DOHH2 (cell line): ENCODE measurements around the gene GSS.

Experiments
- H3F3A ChIP-seq: fragments of 200-600 bp; sonication (generic), shearing (Covaris generic); 2 replicates; pipeline ENCODE4 v1.6.0; 2016; ENCODE audit warnings: antibody characterized with exemption, mild to moderate bottlenecking; ENCODE audit not compliant: control insufficient read depth, insufficient read depth
- H3K27ac ChIP-seq: fragments of 200-600 bp; sonication (generic); 2 replicates; pipeline ENCODE4 v1.5.1; 2014; ENCODE audit warnings: low read depth, mild to moderate bottlenecking, low read length, moderate library complexity
- H3K27me3 ChIP-seq: fragments of 200-600 bp; sonication (generic); 2 replicates; pipeline ENCODE4 v1.6.1; 2014; ENCODE audit warnings: mild to moderate bottlenecking, low read length, mixed read lengths; ENCODE audit not compliant: control insufficient read depth
- H3K36me3 ChIP-seq: fragments of 200-600 bp; sonication (generic); 2 replicates; pipeline ENCODE4 v1.6.1; 2014; ENCODE audit warnings: mild to moderate bottlenecking, low read length, moderate library complexity, mixed read lengths; ENCODE audit not compliant: control insufficient read depth
- H3K4me1 ChIP-seq: fragments of 200-600 bp; sonication (generic); 2 replicates; pipeline ENCODE4 v1.6.1; 2014; ENCODE audit warnings: mild to moderate bottlenecking, low read length, mixed read lengths; ENCODE audit not compliant: control insufficient read depth
- H3K4me2 ChIP-seq: fragments of 200-600 bp; sonication (generic); 2 replicates; pipeline ENCODE4 v1.6.0; 2014; ENCODE audit warnings: mild to moderate bottlenecking, low read length, moderate library complexity
- H3K4me3 ChIP-seq: fragments of 200-600 bp; sonication (generic); 2 replicates; pipeline ENCODE4 v1.5.1; 2014; ENCODE audit warnings: mild to moderate bottlenecking, low read length, mixed read lengths
- H3K79me2 ChIP-seq: fragments of 200-600 bp; sonication (generic); 2 replicates; pipeline ENCODE4 v1.6.1; 2014; ENCODE audit warnings: mild to moderate bottlenecking, low read length, mixed read lengths; ENCODE audit not compliant: control insufficient read depth
- H3K9me2 ChIP-seq: fragments of 200-600 bp; sonication (generic); replicated peaks from 2 replicates; pipeline ENCODE4 v1.6.1; 2014; ENCODE audit warnings: mild to moderate bottlenecking, low read length, mixed read lengths; ENCODE audit not compliant: control insufficient read depth
- H3K9me3 ChIP-seq: fragments of 200-600 bp; sonication (generic); 2 replicates; pipeline ENCODE4 v1.6.1; 2014; ENCODE audit warnings: antibody characterized with exemption, low read length, mixed read lengths; ENCODE audit not compliant: control insufficient read depth, insufficient read depth
- H4K20me1 ChIP-seq: fragments of 200-600 bp; sonication (generic); 2 replicates; pipeline ENCODE4 v1.6.0; 2014; ENCODE audit warnings: low read depth, mild to moderate bottlenecking, antibody characterized with exemption, low read length, moderate library complexity; ENCODE audit not compliant: control insufficient read depth, insufficient read depth
- EZH2phosphoT487 ChIP-seq: fragments of 200-600 bp; sonication (generic); IDR thresholded peaks from 2 replicates; pipeline ENCODE4 v1.6.1; 2017; ENCODE audit warnings: borderline replicate concordance, mild to moderate bottlenecking, antibody characterized with exemption, low read length, moderate library complexity, mixed read lengths
- TF ChIP-seq, protein P1 (sequence below): fragments of 200-600 bp; sonication (generic); IDR thresholded peaks from one replicate; pipeline ENCODE4 v1.5.1; 2014; ENCODE audit warnings: antibody characterized with exemption, mild to moderate bottlenecking, low read depth, low read length; ENCODE audit not compliant: poor library complexity, severe bottlenecking

Gene GSS

GRCh38 chr20:34896086-34896621 lies 59.5 kb downstream of the GSS start:
- Histone ChIP-seq H3K36me3 (no peaks in the 10 kb centered on the region), H3K9me3 (no peaks in the 10 kb centered on the region), H3K27ac (no peak overlapping the region), H3K79me2 (no peaks in the 10 kb centered on the region), H3F3A (no peaks in the 10 kb centered on the region), H3K27me3 (peaks cover 8% of the 10 kb centered on the region; the same call in 1 of the 2 replicates), H3K4me2 (no peak overlapping the region), H3K9me2 (no peaks in the 10 kb centered on the region), H4K20me1 (no peaks in the 10 kb centered on the region), H3K4me1 (no peaks in the 10 kb centered on the region), H3K4me3 (no peak overlapping the region)
- no peak for TF ChIP-seq EZH2phosphoT487
- TF ChIP-seq, protein P1, sequence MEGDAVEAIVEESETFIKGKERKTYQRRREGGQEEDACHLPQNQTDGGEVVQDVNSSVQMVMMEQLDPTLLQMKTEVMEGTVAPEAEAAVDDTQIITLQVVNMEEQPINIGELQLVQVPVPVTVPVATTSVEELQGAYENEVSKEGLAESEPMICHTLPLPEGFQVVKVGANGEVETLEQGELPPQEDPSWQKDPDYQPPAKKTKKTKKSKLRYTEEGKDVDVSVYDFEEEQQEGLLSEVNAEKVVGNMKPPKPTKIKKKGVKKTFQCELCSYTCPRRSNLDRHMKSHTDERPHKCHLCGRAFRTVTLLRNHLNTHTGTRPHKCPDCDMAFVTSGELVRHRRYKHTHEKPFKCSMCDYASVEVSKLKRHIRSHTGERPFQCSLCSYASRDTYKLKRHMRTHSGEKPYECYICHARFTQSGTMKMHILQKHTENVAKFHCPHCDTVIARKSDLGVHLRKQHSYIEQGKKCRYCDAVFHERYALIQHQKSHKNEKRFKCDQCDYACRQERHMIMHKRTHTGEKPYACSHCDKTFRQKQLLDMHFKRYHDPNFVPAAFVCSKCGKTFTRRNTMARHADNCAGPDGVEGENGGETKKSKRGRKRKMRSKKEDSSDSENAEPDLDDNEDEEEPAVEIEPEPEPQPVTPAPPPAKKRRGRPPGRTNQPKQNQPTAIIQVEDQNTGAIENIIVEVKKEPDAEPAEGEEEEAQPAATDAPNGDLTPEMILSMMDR: no peak

- TF ChIP-seq, protein P1: no peak
- TF ChIP-seq EZH2phosphoT487: no peak
- Histone ChIP-seq H3K4me2 (no peak overlapping the region), H4K20me1 (no peaks in the 10 kb centered on the region), H3K9me2 (no peaks in the 10 kb centered on the region), H3K4me3 (no peak overlapping the region), H3K9me3 (no peaks in the 10 kb centered on the region), H3K27ac (no peak overlapping the region), H3F3A (no peaks in the 10 kb centered on the region), H3K36me3 (no peaks in the 10 kb centered on the region), H3K79me2 (no peaks in the 10 kb centered on the region), H3K4me1 (no peaks in the 10 kb centered on the region), H3K27me3 (peaks cover 6% of the 10 kb centered on the region; the same call in 1 of the 2 replicates)
Observed at GRCh38 chr20:34895465-34895864, 60.1 kb downstream of the GSS start.

DNA sequence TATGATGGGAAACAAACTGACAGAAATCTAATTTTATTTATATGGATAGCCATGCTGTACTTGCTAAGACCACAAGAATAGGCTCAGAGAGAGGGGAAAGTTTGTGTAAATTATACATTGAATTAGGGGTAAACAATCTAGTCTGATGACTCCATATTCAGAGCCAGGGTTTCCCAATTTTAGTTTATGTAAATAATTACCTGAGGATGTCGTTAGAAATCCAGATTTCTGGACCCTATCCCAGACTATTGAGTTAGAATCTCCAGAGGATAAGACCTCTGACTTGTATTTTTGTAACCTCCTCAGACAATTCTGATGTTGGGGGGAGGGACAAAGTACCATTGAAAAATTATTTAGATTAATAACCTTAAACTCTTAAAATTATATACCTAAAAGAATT lies 60.9 kb downstream of the GSS start:
- no peaks in the 10 kb centered on the region for H3K9me3 ChIP-seq
- H3K36me3 ChIP-seq: no peaks in the 10 kb centered on the region
- no peaks in the 10 kb centered on the region for H3K79me2 ChIP-seq
- no peak overlapping the region for H3K4me2 ChIP-seq
- H3K4me1 ChIP-seq: no peaks in the 10 kb centered on the region
- H3F3A ChIP-seq: no peaks in the 10 kb centered on the region
- TF ChIP-seq, protein P1: no peak
- TF ChIP-seq EZH2phosphoT487: no peak
- H3K9me2 ChIP-seq: no peaks in the 10 kb centered on the region
- no peaks in the 10 kb centered on the region for H4K20me1 ChIP-seq
- H3K27me3 ChIP-seq: peaks cover 10% of the 10 kb centered on the region; the same call in 1 of the 2 replicates
- no peak overlapping the region for H3K4me3 ChIP-seq
- no peak overlapping the region for H3K27ac ChIP-seq
